Choroid plexus epithelial cell (primary cell): ENCODE data around the gene CMTM8.
A peak's percentile ranks its signal among the peaks of the same experiment; 100 is the strongest.

Experiments
- DNase-seq: peaks from one replicate; pipeline ENCODE4 v3.0.0-alpha.2; 2010; ENCODE audit warnings: low read depth
- H3K4me3 ChIP-seq: 2 replicates; pipeline ENCODE4 v1.5.1; 2011; ENCODE audit warnings: low read depth, mild to moderate bottlenecking, control low read depth, low read length, moderate library complexity
- CTCF ChIP-seq: conservative IDR thresholded peaks from 2 replicates; pipeline ENCODE4 v1.5.1; 2011; ENCODE audit warnings: low read depth, mild to moderate bottlenecking, control low read depth, inconsistent platforms, low read length, moderate library complexity

Gene CMTM8

GRCh38 chr3:32284443-32285212 is 46.1 kb downstream of the CMTM8 start:
- no peak overlapping the region for H3K4me3 ChIP-seq
- DNase-seq = no peak
- TF ChIP-seq CTCF = no peak

GRCh38 chr3:32285891-32286290 is 47.4 kb downstream of the CMTM8 start:
- no peak overlapping the region for H3K4me3 ChIP-seq
- peak; percentile 29 for DNase-seq
- TF ChIP-seq CTCF = no peak

GRCh38 chr3:32288819-32289218 is 50.3 kb downstream of the CMTM8 start:
- no peak for DNase-seq
- no peak overlapping the region for H3K4me3 ChIP-seq
- no peak for TF ChIP-seq CTCF

- DNase-seq = no peak
- H3K4me3 ChIP-seq = no peak overlapping the region
- no peak for TF ChIP-seq CTCF
Observed at GRCh38 chr3:32290619-32291018, 52.1 kb downstream of the CMTM8 start.

GRCh38 chr3:32292085-32292796 is 53.8 kb downstream of the CMTM8 start:
- no peak overlapping the region for H3K4me3 ChIP-seq
- TF ChIP-seq CTCF = no peak
- DNase-seq = no peak

GRCh38 chr3:32293903-32294302 is 55.4 kb downstream of the CMTM8 start:
- TF ChIP-seq CTCF = no peak
- H3K4me3 ChIP-seq = no peak overlapping the region
- no peak for DNase-seq
